ENCODE data around the gene ZNF212. TPM values are rescaled to one million over a fixed set of nuclear protein-coding genes. Genes with fewer than 3 reads are reported as not detected.

Gene ZNF212
- total RNA-seq, 1 donor from 2014 or later = 7.5 TPM

DNA sequence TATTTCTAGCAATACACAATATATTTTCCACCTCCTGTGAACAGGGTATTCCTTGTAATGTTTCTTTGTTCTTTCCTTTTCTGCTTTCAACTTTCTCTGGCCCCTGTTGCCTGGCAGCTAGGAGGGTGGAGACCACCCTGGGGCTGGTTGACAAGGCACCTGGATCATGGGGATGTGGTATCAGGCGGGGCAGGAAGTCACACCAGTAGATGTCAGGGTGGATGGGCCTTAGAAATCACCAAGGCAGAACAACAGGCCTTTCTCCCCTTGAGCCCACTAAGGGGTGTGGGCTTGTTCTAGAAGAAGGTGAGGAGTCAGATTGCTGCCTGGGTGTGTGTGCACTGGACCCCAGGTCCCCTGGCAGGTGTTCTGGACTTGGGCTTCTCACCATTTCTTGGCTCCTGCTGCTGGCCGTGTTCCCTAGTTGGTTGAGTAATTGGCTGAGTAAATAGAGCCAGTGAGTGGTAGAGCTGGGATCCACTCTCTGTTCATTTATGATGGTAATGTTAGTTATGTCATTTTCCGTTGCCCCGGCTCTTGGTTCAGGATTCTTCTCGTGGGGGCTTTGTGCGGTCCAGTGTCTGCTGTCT is 47.5 kb downstream of the ZNF212 start:
- no peak for ATAC-seq

DNA sequence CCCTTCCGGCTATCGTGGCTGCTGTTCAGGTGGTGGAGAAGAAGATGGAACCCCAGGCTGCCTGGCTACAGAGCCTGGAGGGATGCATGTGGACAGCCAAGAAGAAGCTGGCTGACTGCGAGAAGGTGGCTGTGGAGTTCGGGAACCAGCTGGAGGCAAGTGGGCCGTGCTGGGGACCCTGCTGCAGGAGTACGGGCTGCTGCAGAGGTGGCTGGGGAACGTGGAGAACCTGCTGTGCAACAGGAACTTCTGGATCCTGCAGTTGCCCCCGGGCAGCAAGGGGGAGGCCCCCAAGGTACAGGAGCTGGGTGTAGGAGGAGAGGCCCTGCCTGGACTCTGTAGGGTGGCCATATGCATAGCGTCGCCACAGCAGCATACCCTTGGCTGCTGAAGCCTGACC is 48.2 kb downstream of the ZNF212 start:
- no peak for ATAC-seq

DNA sequence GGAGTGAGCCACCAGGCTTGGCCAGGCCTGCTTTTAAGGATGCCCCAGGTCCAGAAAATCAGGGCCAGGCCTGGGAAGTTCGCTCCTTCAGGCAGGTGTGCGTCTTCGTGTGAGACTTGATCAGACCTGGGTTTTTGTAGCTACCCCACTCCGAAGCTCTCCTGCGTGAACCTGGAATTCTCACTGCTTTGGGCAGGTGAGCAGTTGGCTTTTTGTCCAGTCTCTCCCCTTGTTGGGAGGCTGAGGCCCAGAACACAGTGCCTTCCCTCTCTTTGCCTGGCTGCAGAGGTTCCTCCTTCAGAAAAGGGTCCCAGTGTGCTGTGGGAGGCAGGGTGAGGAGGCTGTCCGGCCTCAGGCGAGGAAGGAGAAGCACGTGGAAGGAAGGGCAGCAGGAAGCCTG is 49.8 kb downstream of the ZNF212 start:
- ATAC-seq = no peak

DNA sequence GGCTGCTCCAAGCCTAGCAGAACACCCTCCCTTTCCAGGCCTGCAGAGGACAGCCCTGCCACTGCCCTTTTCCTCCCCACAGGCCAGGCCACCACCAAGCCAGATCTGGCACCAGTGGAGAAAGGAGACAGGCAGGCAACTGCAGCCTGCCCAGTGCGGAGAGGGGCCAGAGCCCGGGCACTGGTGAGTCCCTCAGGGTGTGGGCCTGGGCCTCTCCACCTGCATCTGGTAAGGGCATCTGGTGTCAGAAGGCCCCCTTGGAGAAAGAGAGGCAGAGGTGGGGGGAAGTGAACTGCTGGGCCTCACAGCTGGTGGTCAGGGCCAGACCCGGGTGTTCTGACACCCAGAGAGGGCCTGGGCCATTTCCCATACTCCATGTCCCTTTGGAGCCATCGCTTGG is 50.4 kb downstream of the ZNF212 start:
- ATAC-seq = no peak

DNA sequence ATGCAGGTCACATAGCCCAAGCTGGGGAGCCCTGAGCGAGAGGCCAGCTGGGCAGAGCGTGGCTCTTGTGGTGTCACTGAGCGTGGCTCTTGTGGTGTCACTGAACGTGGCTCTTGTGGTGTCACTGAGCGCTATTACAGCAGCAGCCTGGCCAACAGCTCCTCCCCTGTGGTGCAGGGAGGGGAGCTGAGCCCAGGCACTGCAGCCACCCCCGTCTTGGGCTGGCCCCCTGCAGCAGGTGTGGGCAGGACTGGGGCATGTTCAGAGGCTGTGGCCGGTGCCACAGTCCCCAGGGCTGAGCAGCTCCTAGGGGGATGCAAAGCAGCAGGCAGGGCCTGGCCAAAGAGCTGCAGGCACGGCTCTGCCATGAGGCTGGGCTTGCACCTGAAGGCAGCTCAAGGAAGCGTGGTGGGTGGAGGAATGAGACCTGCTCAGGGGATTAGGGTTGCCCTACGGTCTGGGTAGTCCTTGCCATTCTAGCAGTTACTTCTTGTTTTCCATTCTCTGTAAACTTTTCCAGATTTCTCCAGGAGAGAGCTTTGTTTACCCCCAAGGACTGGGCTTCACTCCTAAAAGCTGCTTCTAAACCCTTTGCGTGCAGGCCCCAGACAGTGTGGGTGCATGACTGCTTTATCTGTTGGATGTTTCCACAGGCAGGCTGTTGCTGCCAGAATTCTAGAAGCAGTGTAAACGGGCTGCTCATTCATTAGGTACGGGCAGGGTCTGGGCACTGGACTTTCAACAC is 51.8 kb downstream of the ZNF212 start:
- ATAC-seq = no peak

DNA sequence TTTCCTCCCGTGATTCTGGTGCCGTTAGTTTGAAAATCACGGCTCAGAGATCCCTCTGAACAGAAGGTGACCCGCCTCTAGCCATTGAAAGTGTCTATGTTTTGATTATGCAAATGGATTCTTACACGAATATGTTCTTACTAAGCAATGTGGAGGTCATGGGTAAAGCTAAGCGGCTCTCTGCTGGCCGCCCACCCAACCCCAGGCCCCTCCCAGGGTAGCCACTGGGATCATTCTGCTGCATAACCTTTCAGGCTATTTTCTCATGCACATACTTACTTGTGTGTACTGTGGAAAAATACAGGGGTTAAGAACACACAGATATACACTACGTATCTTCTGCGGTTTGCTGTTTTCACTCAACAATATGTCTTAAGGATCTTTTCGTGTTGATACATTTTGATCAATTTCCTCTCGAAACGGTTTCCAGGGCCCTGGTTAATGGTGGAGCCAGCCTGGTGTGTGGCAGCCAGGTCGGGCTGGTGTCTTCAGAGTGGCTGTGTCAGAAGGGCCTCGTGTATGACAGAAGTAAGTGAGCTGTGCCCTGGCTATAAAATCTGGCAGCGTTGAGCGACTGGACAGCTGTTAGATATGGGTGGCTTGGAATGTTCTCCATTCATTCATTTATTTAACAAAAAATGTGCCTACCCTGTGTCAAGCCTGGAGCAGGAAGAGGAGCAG is 52.5 kb downstream of the ZNF212 start:
- no peak for ATAC-seq

DNA sequence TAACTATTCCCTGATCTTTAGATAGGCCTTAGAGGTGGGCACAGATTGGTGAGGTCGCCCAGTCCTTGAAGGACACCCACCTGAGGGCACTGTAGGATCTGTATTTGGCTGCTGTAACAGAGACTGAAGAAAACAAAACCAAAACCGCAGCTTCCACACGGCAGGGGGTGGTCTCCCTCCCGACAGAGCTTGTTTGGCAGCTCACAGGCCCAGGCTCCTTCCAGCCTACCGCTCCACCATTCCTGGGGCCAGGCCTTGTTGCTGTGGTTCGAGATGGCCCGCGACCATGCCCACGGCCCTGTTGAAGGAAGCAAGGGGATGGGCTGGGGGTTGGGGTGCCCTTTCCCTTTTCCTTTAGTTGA is 53.0 kb downstream of the ZNF212 start:
- no peak for ATAC-seq

DNA sequence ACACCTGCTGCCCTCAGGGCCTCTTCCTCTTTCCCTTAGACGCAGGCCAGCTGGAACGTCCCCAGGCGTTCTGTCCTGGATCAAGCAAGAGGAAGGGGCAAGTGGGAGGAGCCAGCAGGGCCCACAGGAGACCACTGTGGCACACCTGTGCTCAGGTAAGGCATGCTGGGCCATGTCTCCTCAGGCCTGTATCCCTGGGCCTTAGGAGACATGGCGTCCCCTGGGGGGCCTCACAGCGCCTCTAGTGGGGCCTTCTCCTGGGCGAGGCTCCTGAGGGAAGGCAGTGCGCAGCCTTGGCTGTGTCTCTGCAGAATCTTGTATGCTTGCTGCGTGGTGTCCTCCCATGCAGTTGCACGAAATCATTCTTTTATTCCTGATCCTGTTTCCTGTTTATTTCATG is 53.9 kb downstream of the ZNF212 start:
- ATAC-seq = no peak

DNA sequence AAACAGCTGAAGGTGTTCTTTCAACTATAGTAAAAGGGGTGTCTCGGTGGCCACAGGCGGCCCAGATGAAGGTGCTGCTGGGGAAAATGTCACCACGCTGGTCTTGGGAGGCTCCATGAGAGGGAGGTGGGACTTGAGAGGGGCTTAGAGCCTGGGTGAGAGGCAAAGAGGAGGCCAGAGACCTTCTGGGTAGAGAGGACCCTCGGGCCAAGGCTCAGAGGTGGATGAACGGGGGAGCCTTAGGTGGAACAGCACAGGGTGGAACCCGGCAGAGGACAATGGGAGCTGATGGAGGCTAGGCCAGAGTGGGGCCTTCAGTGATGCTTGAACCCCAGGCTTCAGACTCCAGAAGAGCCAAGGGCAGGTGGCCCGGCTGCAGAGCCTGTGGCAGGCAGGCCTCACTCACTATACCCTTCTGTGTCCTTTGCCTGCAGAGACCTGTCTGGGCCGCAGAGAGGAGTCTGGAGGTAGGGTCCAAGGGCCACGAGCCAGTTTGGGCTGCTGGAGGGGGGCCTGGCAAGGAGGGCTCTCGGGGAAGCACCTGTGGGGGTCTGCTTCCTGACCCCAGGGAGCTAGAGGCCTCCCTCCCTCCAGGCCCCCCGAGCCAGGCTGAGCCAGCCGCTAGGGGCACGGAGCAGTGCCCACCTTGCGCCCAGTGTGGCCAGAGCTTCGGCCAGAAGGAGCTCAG is 54.6 kb downstream of the ZNF212 start:
- no peak for ATAC-seq

DNA sequence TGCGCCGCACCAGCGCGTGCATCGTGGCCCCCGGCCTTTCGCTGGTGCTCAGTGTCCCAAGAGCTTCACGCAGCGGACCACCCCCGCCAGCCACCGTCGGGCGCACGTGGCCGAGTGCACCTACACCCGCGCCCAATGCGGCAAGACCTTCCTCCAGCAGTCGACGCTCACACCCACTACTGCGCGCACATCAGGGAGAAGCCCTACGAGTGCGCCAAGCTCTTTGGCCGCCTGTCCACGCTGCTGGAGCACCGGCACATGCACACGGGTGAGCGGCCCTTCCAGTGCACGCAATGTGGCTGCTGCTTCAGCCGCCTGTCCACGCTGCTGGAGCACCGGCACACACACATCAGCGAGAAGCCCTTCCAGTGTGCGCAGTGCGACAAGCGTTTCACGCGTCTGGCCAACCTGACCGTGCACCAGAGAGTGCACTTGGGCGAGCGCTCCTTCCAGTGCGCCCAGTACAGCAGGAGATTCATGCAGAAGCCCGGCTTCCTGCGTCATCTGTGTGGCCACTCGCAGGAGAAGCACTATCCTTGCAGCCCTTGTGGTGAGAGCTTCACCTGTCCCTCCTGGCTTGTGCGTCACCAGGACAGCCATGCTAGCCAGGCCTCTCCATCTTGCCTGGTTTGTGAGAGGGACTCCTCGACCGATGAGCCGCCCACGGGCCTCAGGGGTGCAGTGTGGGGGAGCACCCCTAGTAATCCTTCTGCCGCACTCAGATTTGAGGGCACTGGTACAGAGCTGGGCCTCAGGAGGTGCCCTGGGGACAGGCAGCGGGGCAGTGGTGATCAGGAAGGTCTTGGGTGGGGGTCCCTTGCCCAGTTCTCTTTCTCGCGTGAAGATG is 55.4 kb downstream of the ZNF212 start:
- no peak for ATAC-seq

DNA sequence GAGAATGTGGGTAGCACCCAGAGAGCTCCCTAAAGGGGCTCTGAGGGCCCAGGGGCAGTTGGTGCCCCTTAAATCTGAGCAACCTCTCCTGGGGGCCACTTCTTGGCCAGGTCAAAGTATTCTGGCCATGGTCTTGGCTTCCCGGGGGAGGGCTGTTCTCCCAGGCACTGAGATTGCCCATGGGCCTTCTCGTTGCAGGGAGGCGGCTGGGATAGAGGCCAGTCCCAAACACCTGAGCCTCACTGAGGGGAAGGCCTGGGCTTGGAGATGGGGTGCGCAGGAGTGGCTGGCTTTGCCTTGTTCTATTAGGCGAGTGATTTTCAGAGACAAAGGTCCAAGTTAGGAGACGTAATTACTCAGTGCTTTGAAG is 56.0 kb downstream of the ZNF212 start:
- ATAC-seq = no peak

DNA sequence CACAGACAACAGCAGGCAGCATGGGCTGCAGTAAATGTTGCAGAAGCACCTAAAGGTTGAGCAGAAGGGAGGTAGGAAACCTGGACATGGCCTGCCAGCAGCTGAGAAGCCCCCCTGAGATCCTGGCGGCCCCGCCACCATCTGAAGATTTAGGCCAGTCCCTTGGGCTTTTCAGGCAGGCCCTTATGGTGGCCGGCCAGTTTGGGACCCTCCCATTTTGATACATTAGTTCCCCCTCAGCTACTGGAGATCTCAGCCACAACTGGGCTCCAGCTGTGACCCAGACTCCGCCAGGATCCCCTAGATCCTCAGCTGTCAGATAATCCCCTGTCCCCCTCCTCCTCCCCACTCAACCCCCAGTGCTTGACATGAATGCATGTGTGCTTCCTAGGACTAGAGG is 56.9 kb downstream of the ZNF212 start:
- no peak for ATAC-seq

DNA sequence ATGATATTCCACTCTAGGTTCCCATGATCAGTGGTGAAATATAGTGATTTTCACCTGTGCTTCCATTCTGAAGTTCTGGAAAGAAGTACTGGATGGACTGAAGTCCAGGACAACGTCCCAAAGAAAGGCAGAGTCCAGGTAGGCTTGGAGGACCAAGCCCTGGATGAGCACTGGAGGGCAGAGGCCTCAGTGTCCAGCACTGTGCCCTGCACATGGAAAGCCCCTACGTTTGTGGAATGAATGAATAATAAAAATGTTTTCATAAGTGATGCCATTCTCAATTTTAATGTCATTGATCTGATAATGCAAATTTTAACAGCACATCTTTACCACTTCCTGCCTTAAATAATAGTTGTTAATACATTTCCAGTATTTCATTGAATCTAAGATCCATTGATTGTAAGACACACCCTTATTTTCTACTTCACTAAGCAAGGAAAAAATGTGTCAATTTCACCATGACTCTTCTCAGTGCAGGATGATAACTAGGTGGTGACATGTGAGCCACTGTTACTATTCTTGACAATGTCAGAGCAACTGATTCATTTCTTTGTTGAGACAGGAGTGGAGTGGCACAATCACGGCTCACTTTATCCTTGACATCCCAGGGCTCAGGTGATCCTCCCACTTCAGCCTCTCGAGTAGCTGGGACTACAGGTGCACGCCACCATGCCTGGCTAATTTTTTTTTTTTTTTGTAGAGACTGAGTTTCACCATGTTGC is 57.7 kb downstream of the ZNF212 start:
- no peak for ATAC-seq

DNA sequence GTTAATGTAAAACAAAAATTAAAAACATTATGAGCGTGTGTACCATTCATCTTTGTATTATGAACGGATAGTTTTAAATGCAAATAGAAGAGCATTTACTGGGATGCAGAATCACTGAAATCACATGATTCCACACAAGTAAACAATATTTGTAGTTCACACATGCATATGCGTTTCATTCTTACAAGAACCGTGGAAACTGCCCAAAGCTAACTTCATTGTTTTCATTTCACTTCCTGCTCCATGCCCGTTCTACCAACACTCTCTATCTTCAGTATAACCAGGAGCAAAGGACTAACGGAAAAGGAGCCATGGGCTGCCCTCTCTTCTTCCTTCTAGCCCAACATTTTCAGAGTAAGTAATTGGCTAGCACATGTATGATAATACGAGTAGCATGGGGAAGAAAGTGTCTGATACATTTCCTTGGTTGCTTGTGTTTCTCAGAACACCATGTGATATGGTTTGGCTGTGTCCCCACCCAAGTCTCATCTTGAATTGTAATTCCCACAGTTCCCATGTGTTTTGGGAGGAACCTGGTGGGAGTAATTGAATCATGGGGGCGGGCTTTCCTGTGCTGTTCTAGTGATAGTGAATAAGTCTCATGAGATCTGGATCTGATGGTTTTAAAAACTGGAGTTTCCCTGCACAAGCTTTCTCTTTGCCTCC is 61.3 kb downstream of the ZNF212 start:
- no peak for ATAC-seq

DNA sequence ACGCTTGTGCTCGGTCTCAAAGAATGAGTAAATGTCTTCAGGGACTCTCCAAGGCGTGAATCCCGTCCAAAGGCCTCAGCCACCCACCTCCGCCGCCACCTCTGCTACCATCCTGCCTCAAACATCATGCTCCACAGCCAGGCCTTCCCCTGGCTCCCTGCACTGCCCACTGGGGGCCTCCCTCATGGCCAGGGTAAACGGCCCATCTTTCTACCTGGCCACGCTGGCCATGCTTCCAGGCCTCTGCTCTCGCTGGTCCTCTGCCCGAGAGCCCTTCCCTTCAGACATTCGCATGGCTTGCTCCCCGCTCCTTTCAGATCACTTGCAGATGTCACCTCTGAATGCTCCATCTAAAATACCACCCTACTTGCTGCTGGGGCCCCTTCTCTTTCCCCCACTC is 62.8 kb downstream of the ZNF212 start:
- no peak for ATAC-seq

DNA sequence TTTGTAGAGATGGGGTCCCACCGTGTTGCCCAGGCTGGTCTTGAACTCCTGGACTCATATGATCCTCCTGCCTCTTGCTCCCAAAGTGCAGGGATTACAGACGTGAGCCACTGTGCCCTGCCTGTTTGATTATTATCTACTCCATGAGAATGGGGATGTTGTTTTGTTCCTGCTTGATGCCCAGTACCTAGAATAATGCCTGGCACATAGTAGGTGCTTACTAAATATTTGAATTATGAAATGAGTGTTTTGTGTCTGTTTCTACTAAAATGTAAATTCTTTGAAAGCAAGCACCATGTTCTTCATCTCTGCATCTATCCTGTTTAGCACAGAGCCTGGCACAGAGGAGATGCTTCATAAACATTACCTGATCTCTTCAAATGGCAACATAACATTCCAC is 63.4 kb downstream of the ZNF212 start:
- no peak for ATAC-seq

DNA sequence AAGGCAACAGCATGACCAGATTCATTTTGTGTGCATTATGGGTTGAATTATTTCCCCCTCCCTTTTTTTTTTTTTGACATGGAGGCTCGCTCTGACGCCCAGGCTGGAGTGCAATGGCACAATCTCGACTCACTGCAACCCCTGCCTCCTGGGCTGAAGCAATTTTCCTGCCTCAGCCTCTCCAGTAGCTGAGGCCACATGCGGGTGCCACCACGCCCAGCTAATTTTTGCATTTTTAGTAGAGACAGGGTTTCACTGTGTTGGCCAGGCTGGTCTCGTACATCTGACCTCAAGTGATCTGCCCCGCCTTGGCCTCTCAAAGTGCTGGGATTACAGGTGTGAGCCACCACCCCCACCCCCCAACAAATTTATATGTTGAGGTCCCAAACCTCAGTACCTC is 64.6 kb downstream of the ZNF212 start:
- no peak for ATAC-seq

Measured in esophagus mucosa (tissue), 1 donor.